ENCODE measurements around the gene SCCPDH.

SCCPDH gene

GRCh38 chr1:246768403-246769020, 44.3 kb downstream of the SCCPDH start:
- TF ChIP-seq POU2F2 (IDR thresholded peaks at IDR 0.05; ENCODE audit: low read depth, low read length) (no peak), SPI1 (IDR thresholded peaks at IDR 0.05; ENCODE audit: low read depth, low read length) (no peak)
- no peak for FAIRE-seq

GRCh38 chr1:246769306-246769705, 45.1 kb downstream of the SCCPDH start:
- FAIRE-seq = no peak
- no peak for DNase-seq (ENCODE audit: insufficient read length, low spot score)
- TF ChIP-seq POU2F2 (IDR thresholded peaks at IDR 0.05; ENCODE audit: low read depth, low read length) (no peak), SPI1 (IDR thresholded peaks at IDR 0.05; ENCODE audit: low read depth, low read length) (no peak), POLR2AphosphoS5 (IDR thresholded peaks at IDR 0.05; ENCODE audit: low read depth, low read length) (no peak), PAX5 (IDR thresholded peaks at IDR 0.05; ENCODE audit: insufficient read depth, low read length, severe bottlenecking) (no peak), POLR2A (IDR thresholded peaks at IDR 0.05; ENCODE audit: low read depth, low read length) (no peak), TAF1 (IDR thresholded peaks at IDR 0.05; ENCODE audit: low read depth, low read length) (no peak)

More at GRCh38 chr1:246768403-246769020, 44.3 kb downstream of the SCCPDH start:
- DNase-seq (ENCODE audit: insufficient read length, low spot score) = no peak

- no peak for FAIRE-seq
Observed at GRCh38 chr1:246771366-246771765, 47.2 kb downstream of the SCCPDH start.

GRCh38 chr1:246772686-246773085, 48.5 kb downstream of the SCCPDH start:
- no peak for TF ChIP-seq POLR2AphosphoS5 (IDR thresholded peaks at IDR 0.05; ENCODE audit: low read depth, low read length)
- TF ChIP-seq SPI1 (IDR thresholded peaks at IDR 0.05; ENCODE audit: low read depth, low read length) = no peak
- no peak for TF ChIP-seq POLR2A (IDR thresholded peaks at IDR 0.05; ENCODE audit: low read depth, low read length)
- no peak for TF ChIP-seq PAX5 (IDR thresholded peaks at IDR 0.05; ENCODE audit: insufficient read depth, low read length, severe bottlenecking)
- DNase-seq (ENCODE audit: insufficient read length, low spot score) (no peak), FAIRE-seq (no peak)

More at GRCh38 chr1:246771366-246771765, 47.2 kb downstream of the SCCPDH start:
- no peak for TF ChIP-seq TAF1 (IDR thresholded peaks at IDR 0.05; ENCODE audit: low read depth, low read length)
- TF ChIP-seq POLR2A (IDR thresholded peaks at IDR 0.05; ENCODE audit: low read depth, low read length) = no peak
- no peak for TF ChIP-seq PAX5 (IDR thresholded peaks at IDR 0.05; ENCODE audit: insufficient read depth, low read length, severe bottlenecking)
- TF ChIP-seq SPI1 (IDR thresholded peaks at IDR 0.05; ENCODE audit: low read depth, low read length) = no peak
- TF ChIP-seq POLR2AphosphoS5 (IDR thresholded peaks at IDR 0.05; ENCODE audit: low read depth, low read length) = no peak
- no peak for TF ChIP-seq POU2F2 (IDR thresholded peaks at IDR 0.05; ENCODE audit: low read depth, low read length)
- no peak for DNase-seq (ENCODE audit: insufficient read length, low spot score)

GRCh38 chr1:246773213-246773641, 49.0 kb downstream of the SCCPDH start:
- DNase-seq (ENCODE audit: insufficient read length, low spot score) = no peak
- peak; percentile 80 for TF ChIP-seq POU2F2 (IDR thresholded peaks at IDR 0.05; ENCODE audit: low read depth, low read length)
- TF ChIP-seq TAF1 (IDR thresholded peaks at IDR 0.05; ENCODE audit: low read depth, low read length) = no peak
- no peak for TF ChIP-seq POLR2A (IDR thresholded peaks at IDR 0.05; ENCODE audit: low read depth, low read length)
- peak; percentile 49; the same call in 1 of the 2 replicates for TF ChIP-seq SPI1 (IDR thresholded peaks at IDR 0.05; ENCODE audit: low read depth, low read length)
- peak; percentile 76 for FAIRE-seq

- DNase-seq (ENCODE audit: insufficient read length, low spot score) (no peak), FAIRE-seq (no peak)
- TF ChIP-seq PAX5 (IDR thresholded peaks at IDR 0.05; ENCODE audit: insufficient read depth, low read length, severe bottlenecking) = no peak
- no peak for TF ChIP-seq POLR2AphosphoS5 (IDR thresholded peaks at IDR 0.05; ENCODE audit: low read depth, low read length)
- TF ChIP-seq POU2F2 (IDR thresholded peaks at IDR 0.05; ENCODE audit: low read depth, low read length) = no peak
Observed at GRCh38 chr1:246775531-246776385, 51.5 kb downstream of the SCCPDH start.

GRCh38 chr1:246776923-246777322, 52.7 kb downstream of the SCCPDH start:
- no peak for DNase-seq (ENCODE audit: insufficient read length, low spot score)
- FAIRE-seq = no peak
- TF ChIP-seq POLR2A (IDR thresholded peaks at IDR 0.05; ENCODE audit: low read depth, low read length) = no peak
- no peak for TF ChIP-seq POLR2AphosphoS5 (IDR thresholded peaks at IDR 0.05; ENCODE audit: low read depth, low read length)
- no peak for TF ChIP-seq POU2F2 (IDR thresholded peaks at IDR 0.05; ENCODE audit: low read depth, low read length)
- no peak for TF ChIP-seq SPI1 (IDR thresholded peaks at IDR 0.05; ENCODE audit: low read depth, low read length)
- no peak for TF ChIP-seq PAX5 (IDR thresholded peaks at IDR 0.05; ENCODE audit: insufficient read depth, low read length, severe bottlenecking)

- TF ChIP-seq POLR2A (IDR thresholded peaks at IDR 0.05; ENCODE audit: low read depth, low read length) (no peak), POLR2AphosphoS5 (IDR thresholded peaks at IDR 0.05; ENCODE audit: low read depth, low read length) (no peak), TAF1 (IDR thresholded peaks at IDR 0.05; ENCODE audit: low read depth, low read length) (no peak), PAX5 (IDR thresholded peaks at IDR 0.05; ENCODE audit: insufficient read depth, low read length, severe bottlenecking) (no peak), SPI1 (IDR thresholded peaks at IDR 0.05; ENCODE audit: low read depth, low read length) (no peak), POU2F2 (IDR thresholded peaks at IDR 0.05; ENCODE audit: low read depth, low read length) (no peak)
- DNase-seq (ENCODE audit: insufficient read length, low spot score) = no peak
- FAIRE-seq = no peak
Observed at GRCh38 chr1:246778663-246779062, 54.5 kb downstream of the SCCPDH start.

- FAIRE-seq (no peak), DNase-seq (ENCODE audit: insufficient read length, low spot score) (no peak)
- TF ChIP-seq POU2F2 (IDR thresholded peaks at IDR 0.05; ENCODE audit: low read depth, low read length) (no peak), POLR2AphosphoS5 (IDR thresholded peaks at IDR 0.05; ENCODE audit: low read depth, low read length) (no peak), PAX5 (IDR thresholded peaks at IDR 0.05; ENCODE audit: insufficient read depth, low read length, severe bottlenecking) (no peak), POLR2A (IDR thresholded peaks at IDR 0.05; ENCODE audit: low read depth, low read length) (no peak), SPI1 (IDR thresholded peaks at IDR 0.05; ENCODE audit: low read depth, low read length) (no peak), TAF1 (IDR thresholded peaks at IDR 0.05; ENCODE audit: low read depth, low read length) (no peak)
Observed at GRCh38 chr1:246779561-246780175, 55.5 kb downstream of the SCCPDH start.
